T-helper 2 cell (primary cell): ENCODE data around the gene FXR2.
"Not testable (repeated sequence)": the region's sequence is repeated elsewhere in the genome, so short reads cannot be mapped to it uniquely, and the experiment has no call there.

Source experiments
- DNase-seq, 5 experiments: peaks; one replicate each; pipeline versions ENCODE4 v3.0.0 to v3.0.0-alpha.2; 2012 to 2022

FXR2 gene

DNA sequence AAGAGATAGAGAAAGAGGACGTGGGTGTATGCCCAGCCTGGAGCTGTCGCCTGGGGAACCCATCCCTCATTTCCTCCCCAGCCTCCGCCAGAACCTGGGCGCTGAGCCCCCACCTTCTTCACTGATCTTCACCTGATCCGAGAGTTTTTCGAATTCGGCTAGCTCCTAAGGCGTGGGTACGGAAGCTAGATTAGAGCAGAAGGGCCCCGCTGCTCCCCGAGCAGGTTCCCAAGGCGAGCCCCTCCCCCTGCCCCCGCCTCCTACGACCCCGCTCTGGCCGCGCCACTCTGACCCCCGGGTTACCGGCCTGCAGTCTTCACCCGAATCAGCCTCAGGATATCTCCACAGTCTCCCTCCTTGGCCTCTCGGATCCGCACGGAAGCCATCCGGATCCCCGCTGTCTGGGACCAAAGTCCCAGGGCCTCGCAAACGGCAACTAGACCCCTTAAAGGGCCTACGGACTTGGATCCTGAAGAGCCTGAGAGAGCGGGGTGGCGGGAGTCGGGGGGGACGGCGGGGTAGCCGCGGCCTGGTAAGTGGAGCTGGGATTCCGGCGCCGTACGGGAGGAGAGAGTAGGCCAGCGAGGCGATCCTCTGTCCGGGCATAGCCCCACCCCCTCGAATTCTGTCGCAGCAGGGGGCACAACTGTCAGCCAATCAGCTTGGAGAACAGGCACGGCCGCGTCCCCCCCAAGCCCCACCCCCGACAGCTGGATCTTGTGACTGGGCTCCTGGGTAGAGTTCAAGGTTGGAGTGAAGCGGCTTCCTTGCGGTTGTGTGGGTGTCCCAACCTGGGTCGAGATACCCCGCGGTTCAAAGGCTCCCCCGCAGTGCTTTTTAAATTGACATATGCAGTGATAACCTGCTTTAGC, 12.8 kb upstream of the FXR2 start, which contains the start of gene SAT2:
TSS of gene SAT2 (minus strand) at position 572 of the 872 bp plus-strand sequence. CDS start at position 386, 186 bp downstream.
- peak; percentile 60 to 93 (median 76) for DNase-seq

DNA sequence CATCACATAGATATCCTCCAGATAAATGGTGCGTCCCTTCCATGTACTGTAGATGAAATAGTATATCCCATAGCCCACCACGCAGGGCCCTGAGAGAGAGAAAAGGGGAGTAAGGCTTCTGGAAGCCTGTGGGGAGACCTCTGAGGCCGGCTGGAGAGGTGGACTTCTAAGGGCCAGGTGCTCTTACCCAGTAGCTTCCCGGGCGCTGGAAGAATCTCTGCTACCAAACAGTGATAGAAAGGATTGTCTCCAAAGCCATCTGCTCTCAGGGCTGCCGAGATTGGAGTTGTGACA, 12.2 kb upstream of the FXR2 start:
- no peak for DNase-seq

DNA sequence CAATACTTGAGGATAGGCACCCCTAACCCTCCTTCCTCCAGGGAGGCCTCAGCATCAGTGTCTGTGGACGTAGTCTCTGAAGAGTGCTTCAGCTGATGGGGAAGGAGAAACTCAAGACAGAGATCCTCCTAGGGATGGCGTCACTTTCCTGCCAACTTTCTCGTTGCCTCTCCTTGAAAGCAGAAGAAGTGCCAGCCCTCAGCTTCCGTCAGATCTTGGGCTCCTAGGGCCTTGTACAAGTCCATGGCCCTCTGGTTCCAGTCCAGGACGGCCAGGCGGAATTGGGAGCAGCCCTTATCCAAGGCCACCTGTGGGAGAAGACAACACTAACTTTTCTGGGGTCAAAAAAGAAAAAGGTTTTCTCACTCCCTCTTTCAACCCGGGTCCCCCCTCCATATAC, 11.6 kb upstream of the FXR2 start:
- DNase-seq: no peak

DNA sequence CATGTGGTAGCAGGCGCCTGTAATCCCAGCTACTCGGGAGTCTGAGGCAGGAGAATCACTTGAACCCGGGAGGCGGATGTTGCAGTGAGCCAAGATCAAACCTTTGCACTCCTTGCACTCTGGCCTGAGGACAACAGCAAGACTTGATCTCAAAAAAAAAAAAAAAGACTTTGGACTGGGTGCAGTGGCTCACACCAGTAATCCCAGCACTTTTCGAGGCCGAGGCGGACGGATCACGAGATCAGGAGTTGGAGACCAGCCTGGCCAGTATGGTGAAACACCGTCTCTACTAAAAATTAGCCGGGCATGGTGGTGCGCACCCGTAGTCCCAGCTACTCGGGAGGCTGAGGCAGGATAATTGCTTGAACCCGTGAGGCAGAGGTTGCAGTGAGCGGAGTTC, 11.1 kb upstream of the FXR2 start:
- not testable (repeated sequence) for DNase-seq

DNA sequence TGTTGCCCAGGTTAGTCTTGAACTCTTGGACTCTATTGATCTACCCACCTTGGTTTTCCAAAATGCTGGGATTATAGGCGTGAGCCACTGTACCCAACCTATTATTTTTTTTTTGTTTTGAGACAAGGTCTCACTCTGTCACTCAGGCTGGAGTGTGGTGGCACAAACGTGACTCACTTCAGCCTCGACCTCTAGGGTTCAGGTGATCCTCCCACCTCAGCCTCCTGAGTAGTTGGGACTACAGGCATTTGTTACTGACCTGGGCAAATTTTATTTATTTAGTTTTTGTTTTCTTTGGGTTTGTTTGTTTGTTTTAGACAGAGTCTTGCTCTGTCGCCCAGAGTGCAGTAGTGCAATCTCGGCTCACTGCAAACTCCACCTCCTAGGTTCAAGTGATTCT, 9.0 kb upstream of the FXR2 start:
- DNase-seq: no peak

DNA sequence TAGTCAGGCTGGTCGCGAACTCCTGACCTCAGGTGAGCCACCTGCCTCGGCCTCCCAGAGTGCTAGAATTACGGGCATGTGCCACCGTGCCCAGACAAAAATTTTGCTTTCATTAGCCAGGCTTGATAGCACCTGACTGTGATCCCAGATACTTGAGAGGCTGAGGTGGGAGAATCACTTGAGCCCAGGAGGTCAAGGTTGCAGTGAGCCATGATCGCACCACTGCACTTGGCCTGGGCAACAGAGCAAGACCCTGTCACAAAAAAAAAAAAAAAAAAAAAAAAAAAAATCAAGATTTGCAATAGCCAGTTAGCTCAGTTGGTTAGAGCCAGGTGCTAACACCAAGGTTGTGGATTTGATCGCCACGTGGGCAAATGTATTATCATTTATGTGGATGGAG, 6.1 kb upstream of the FXR2 start:
- no peak for DNase-seq

DNA sequence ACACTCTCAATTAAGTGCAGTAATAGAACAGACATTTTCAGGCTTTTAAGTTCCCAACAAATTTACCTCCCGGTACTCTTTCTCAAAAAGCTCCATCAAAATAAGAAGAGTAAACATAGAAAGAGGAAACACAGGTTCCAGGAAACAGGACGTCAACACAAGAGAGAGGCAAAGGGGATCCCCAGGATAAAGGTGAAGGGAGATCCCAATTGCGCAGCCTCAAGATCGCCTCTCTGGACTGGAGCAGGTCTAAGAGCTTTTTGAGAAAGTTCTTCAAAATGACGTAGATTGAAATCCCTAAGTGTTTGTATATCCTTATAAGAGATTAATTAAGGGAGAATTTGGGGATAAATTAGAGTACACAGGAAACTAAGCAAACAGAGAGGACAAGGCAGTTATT, 3.9 kb upstream of the FXR2 start:
- no peak for DNase-seq

DNA sequence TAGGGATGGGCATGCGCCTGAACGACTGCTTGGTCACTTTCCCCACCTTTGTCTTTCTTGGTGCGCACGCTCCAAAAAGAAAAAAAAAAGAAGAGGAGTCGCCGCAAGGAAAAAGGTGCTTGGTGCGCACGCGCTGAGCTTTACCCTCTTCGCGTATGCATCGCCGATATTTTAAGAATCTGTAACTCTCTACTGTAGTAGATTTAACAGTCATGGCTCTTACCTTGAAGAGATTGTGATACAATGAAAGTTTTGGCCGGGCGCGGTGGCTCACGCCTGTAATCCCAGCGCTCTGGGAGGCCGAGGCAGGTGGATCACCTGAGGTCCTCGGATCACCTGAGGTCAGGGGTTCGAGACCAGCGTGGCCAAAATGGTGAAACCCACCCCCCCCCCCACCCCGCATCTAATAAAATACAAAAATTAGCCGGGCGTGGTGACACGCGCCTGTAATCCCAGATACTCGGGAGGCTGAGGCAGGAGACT, 609 bp upstream of the FXR2 start:
- DNase-seq: no peak

DNA sequence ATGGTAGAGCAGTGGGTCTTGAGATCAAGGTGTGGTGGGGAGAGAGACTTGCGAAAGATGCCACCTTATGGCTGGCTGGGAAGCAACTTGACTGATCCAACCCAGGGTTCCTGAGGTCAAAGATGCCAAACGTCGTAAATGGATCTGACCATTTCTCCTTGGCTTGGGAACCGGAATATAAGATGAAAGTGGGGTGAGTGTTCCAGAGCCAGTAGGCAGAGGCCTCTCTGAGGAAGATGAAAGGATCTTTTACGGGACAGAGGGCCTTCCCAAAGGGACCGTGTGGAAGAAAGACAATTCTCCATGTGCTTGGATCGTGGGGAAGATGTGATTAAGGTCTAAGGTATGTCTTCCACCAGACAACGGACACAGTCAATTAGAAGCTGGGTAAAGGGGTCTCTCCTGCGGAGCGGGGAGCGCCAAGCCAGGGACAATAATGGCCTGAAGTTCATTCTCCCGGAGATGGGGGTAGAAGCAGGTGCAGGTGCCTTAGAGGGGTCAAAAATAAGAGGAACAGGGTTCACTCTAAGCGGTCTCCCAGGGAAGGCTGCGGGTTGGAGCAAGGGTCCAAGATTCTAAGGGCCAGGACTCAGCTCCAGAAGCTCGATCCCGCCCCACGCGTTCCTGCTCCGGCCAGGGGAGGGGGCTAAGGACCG, 800 bp downstream of the FXR2 start:
- DNase-seq: no peak

DNA sequence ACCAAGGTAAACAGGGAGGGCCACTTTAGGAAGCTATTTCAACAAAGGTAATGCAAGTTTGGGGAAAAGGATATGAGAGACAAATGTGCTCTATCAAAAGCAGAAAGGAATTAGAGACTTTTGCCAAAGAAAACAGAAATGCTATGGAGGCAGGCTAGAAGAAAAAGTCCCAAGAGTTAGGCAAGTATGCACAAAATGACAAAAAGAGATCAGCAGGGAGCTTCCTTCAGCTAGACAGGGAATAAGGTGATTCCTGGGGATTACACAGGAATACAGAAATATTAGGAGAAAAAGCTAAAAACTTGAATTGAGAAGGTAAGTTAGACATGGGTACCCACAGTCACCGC, 2.4 kb downstream of the FXR2 start:
- DNase-seq: no peak

DNA sequence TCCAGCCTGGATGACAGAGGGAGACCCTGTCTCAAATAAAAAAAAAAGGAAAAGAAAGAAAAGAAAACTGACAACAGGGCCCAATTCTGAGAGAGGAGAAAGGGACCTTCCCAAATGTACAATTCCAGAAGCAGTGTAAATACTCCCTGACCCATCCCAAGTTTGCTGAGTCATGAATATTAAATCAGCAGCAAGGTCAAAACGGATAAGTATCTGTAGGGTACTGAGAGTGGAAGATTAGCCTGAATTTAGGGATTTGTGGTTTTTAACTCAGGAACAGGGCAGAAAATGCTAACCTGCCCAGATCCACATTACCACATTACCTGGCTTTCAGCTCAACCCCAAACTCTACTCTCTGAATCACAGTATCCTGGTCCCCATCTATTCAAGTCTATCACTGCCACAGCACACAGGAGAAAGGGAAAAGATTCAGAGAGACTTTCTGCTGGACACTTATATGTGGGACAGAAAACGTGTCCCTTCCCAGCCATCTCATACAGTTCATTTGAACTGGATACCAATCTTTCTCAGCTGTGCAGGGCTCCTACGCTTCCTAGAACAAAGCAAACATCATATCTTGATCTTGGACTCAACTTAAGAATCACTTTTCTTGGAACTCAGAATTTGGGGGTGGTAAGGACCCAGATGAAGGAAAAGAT, 2.9 kb downstream of the FXR2 start:
- DNase-seq: no peak

DNA sequence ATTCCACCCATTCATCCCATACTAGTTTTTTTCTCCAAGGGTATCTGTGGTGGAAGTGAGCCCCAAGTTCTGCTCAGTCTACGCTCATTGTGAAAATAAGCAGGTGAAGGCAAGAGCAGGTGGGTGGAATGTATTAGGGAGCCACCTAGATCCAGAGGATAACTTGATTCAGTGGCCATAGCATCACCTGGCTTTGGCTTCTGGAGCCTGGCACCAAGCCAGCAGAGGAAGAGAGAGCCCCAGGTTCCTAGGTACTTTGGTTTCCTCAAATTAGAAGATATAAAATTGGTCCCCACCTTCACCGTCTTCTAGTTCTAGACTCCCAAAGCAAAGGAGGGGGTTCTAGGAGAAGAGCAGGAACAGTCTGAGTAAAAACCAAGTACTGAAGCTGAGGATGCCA, 4.1 kb downstream of the FXR2 start:
- no peak for DNase-seq

DNA sequence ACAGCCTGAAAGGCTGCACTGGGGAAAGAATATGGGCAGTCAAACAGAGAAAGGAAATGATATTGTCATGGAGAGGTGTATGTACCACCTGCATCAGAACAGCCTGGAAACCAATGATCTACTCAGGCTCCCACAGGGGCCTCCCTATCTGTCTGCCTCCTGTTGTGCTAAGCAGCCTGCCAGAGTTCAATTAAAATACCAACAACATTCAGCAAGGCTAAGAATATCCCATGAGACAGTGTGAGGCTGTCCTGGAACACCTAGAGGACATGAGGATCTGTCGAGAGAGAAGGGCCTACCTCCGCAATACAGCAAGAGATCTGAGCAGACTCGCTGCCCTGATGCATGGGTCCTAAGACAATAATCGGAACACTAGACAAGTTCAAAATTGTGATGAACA, 8.4 kb downstream of the FXR2 start:
- DNase-seq: no peak

DNA sequence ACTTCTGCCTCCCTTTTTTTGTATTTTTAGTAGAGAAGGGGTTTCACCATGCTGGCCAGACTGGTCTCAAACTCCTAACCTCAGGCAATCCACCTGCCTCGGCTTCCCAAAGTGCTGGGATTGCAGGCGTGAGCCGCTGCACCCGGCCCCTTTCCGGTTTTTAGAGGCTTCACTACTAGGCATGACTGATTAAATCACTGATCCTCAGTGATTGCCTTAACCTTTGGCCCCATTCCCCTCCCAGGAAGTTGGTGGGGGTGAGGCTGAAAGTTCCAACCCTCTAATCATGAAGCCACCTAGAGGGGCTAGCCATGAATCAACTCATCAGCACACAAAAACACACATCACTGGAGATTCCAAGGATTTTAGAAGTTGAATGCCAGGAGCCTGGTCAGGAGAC, 17.1 kb downstream of the FXR2 start:
- not testable (repeated sequence) for DNase-seq

DNA sequence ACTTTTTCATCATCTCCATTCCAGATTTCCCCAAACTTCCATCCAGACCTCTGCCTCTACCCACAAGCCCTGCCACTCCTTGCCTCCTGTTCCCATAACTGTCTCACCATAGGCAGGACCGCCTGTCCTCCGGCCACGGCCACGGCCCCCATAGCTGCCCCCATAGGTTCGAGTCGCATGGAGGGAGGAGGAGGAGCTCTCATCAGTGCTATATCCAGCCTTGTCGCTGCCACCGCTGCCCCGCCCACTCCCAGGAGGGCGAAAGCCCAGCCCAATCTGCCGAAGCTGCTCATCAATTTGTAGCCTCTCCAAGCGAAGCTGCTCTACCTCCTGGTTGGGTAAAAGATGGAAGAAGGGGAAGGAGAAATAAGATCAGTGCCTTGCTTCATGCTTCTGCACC, 21.4 kb downstream of the FXR2 start:
- DNase-seq: no peak

DNA sequence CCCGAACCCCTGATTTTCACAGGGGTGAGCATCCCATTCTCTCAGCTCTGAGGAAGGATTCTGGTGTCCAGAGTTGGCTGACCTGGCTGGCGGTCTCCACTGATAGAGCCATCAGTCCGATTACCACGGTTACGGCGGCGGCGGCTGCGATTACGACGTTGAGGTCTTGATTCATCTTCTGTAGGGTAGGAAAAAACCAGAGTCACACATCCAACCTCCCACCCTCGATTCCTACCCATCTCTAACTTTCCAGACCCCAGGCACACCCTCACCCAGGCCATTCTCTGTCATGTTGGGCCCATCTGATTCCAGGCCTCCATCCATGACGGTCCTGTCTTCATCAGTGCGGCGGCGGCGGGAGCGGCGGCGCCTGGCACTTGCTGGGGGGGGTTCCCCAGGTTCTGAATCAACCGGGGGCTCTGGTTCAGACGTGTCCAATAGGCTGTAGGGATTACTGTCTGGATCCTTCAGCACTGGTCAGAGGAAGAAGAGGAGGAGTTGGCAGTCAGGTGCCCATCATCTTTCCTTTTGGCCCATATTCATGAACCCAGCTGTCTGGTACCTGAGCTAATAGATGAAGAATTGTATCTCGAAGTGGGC, 22.2 kb downstream of the FXR2 start:
- no peak for DNase-seq

DNA sequence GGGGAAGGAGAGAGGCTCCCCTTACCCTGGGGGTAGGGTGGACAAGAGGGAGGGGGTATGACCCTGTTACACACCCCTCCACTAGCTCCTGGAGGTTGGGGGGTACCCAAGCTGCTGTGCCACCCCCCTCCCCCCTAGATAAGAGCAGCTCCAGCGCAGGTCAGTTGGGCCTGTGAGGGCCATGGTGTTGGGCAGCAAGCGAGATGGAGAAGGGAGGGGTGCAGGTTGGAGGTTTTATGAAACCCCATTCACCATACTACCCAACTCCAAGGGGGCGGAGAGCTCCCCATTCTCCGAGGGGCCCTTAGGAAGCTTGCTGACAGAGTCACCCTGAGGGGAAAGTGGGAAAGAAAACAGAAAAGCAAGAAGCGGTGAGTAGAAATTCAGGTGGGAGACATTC, 23.1 kb downstream of the FXR2 start:
- no peak for DNase-seq

DNA sequence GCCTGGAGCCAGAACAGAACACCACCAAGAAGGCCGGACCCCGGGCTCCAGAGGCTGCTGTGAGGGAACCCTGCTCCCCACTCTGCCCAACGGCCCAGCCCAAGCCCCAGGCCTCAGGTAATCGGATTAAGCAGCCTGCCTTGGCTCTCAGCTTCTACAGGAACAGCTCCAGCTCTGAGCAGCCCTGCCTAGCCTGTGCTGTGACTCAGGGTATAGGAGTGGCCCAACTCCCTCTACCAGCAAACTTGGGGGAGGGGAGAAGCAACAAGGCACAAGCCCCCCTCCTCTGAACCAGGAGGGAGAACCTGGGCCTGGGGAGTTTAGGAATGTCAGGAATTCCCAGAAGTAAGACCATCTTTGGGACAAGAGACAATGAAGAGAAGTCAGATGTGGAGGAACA, 24.0 kb downstream of the FXR2 start:
- no peak for DNase-seq

DNA sequence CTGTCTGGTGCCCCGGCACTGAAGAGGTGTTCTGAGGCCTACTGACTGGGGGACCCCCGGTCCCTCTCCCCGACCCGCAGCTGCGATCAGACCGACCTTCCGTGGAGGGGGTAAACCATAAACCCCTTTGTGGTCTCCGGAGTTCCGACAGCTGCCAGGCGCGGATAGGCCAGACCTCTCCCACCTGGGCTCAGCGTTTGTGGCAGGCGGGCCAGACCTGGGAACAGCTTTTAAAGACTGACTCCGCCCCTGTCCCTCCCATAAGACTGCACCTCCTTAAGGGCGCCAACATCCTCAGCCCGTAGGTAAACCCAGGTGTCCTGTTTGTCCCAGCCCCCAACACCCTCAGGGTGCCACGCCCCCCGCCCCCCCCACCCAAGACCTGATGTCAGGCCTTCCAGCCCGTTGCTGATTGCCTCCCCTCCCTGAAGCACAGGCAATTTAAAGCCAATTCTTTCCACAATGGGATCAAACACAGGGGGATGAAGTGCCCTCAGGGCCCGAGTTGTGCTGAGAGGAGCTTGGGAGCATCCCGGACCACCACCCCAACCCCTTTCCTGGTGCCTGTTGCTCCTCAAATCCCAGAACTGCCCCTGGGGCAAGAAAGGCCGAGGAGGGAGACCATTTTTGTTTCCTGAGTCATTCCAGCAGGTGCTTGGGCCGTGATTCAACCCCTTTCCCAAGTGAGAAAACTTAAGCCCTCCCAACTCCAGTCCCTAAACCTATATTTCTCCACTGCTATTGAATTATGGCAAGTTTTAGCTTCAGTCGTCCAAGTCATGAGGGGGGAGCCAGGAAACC, 24.6 kb downstream of the FXR2 start, which contains the start of gene SOX15:
TSS of gene SOX15 (minus strand) at position 204 of the 801 bp plus-strand sequence. CDS start 418 bp downstream, outside the sequence.
- DNase-seq: no peak

DNA sequence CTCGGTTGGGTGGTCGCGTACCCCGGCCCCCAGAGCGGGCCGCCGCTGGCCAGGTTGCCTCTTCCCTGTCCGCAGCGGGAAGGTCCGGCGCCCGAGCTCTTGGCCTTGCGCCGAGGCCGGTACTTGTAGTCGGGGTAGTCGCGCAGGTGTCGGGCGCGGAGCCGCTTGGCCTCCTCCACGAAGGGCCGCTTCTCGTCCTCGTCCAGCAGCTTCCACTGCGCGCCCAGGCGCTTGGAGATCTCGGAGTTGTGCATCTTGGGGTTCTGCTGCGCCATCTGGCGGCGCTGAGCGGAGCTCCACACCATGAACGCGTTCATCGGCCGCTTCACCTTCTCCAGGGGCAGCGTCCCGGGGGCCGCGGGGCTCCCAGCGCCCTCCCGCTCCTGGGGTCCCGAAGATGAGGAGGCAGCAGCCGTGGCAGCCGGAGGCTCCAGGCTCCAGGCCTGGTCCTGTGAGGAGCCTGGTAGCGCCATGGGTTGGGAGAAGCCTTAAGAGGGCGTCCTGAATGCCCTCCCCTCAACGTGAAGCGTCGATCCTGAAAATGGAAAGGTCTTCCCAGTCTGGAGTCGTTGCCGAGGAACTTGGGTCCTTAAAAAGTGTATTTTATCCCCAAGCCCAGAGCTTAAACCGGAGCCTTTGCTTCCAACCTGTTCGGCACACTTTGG, 25.4 kb downstream of the FXR2 start:
- DNase-seq: peak; percentile 29 to 73 (median 40)

DNA sequence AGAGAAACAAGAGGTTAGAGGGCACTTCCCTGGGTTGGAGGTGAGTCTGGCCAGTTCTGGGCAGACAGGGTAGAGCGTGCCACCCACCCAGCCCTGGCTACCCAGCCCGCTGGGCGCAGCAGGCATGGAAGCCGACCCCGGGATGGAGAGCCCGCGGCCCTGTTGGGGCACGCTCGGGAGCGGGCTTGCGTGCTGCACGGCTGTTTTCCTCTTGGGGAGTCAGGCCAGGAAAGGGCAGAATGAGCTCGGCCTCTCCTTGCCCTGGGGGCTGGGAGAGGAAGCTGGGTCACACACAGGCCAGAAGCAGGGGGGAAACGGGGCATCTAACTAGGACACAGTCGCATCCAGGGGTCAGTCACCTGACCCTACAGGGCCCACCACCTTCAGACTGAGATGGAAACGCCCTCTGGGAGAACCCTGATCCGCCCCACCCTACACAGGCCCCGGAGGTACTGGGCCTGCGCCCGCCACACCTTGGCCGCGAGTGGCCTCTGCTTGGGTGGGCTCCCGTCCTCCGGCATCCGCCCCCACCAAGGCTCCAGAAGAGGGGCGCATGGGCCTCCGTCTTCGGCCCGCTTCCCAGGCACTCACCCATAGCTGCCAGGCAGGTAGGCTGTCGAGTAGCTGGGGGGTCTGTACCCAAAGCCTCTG, 26.0 kb downstream of the FXR2 start:
- DNase-seq: no peak
